ENCODE results near the gene LIPG. TPM values are rescaled to one million over a fixed set of nuclear protein-coding genes. Genes with fewer than 3 reads are reported as not detected.

The LIPG gene
- total and polyA plus RNA-seq, 9 of the 15 experiments (the other 6 are each of a cell fraction or from before 2014, with no cell fraction given), result 0.76 to 1.8 (median 1.3) TPM

DNA sequence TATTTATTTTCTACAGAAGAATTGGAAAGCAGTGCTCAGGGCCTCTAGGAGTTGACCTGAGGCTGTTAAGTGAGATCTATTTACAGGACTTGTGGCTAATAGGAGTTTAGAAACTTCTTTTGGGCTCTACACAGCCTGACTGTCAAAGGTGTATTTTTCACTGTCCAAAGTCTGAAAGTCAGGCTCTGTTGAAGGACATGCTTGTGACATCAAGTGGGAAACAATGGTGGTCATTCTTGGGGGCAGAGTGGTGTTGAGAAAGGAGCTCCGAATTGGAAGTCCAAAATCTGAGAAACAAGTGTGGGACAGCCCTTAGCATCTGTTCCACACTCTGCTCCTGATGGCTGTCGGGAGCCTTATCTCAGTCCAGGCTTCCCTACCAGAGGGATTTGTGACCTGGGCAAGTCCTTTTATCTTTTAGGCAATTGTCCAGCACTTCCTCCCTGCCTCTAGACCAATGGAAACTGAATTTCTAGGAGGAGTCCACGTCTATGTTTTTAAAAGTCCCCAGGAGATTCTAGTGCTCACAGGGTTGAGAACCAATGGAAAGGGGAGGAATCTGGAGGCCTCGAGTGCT, 76.4 kb downstream of the LIPG start:
- BruUV-seq (replicated peaks), result no TSS peak
- 0% methylated on average over 3 of the region's 4 CpGs for WGBS (ENCODE audit: insufficient coverage, low coverage, missing lambda C conversion rate)
- Histone ChIP-seq H2AFZ (ENCODE audit: low read depth, low read length) (no peak overlapping the region), H3K27ac (ENCODE audit: extremely low read depth, low read depth, low read length) (no peak overlapping the region), H3K9me1 (ENCODE audit: control insufficient read depth, insufficient read depth, low read length) (no peaks in the 10 kb centered on the region), H3K9ac (ENCODE audit: insufficient read depth in 1 of 2, low read depth in 2 of 2, low read length in 2 of 2) (no peak overlapping the region), H3K27me3 (ENCODE audit: control insufficient read depth in 2 of 2, insufficient read depth in 2 of 2, low read length in 2 of 2) (peaks cover 0 to 5% of the 10 kb centered on the region in 2 experiments; a peak in 2 of 5 replicates), H3K9me3 (replicated peaks; ENCODE audit: control insufficient read depth, insufficient read depth, low read depth, low read length) (no peaks in the 10 kb centered on the region), H4K20me1 (replicated peaks; ENCODE audit: control insufficient read depth, insufficient read depth, low read length) (no peaks in the 10 kb centered on the region), H3K36me3 (ENCODE audit: control insufficient read depth, insufficient read depth, low read length) (no peaks in the 10 kb centered on the region), H3K79me2 (ENCODE audit: control insufficient read depth, insufficient read depth, low read length) (no peaks in the 10 kb centered on the region), H3K4me1 (replicated peaks in 1 of 2; ENCODE audit: control insufficient read depth in 2 of 2, insufficient read depth in 2 of 2, low read length in 2 of 2) (no peaks in the 10 kb centered on the region), H3K4me2 (ENCODE audit: insufficient read depth, low read length) (no peak overlapping the region), H3K4me3 (no peak overlapping the region)
- no peak for ATAC-seq
- intact Hi-C loops (cut with micrococcal nuclease) (no loop called here), in situ Hi-C loops (cut with MboI) (no loop called here)
- ChIA-PET POLR2A (no interaction called here), CTCF (ENCODE audit: low intra/inter-chr PET ratio) (no interaction called here)
- no peak for DNase-seq (ENCODE audit: extremely low read depth in 1 of 4, low spot score in 3 of 4)
- FAIRE-seq, result no peak
- no peak for TF ChIP-seq TCF7 (IDR thresholded peaks at IDR 0.05; ENCODE audit: borderline replicate concordance)
- no peak for TF ChIP-seq LARP7 (IDR thresholded peaks at IDR 0.05)
- no peak for TF ChIP-seq PYGO2 (tag; IDR thresholded peaks at IDR 0.05)
- TF ChIP-seq MCM7 (IDR thresholded peaks at IDR 0.05), result no peak
- TF ChIP-seq ZNF224 (CRISPR knock-in tag; IDR thresholded peaks at IDR 0.05), result no peak
- TF ChIP-seq MTA3 (IDR thresholded peaks at IDR 0.05; ENCODE audit: borderline replicate concordance), result no peak
- no peak for TF ChIP-seq KDM4B (IDR thresholded peaks at IDR 0.05; ENCODE audit: borderline replicate concordance in 2 of 2, low read depth in 1 of 2)
- TF ChIP-seq CAMTA2 (CRISPR knock-in tag; conservative IDR thresholded peaks at IDR 0.05), result no peak
- TF ChIP-seq ZNF277 (CRISPR knock-in tag; IDR thresholded peaks at IDR 0.05; ENCODE audit: borderline replicate concordance), result no peak
- no peak for TF ChIP-seq MEIS2 (IDR thresholded peaks at IDR 0.05; ENCODE audit: partially characterized antibody)
- no peak for TF ChIP-seq RBM15 (IDR thresholded peaks at IDR 0.05; ENCODE audit: insufficient read depth, low read length)
- TF ChIP-seq BRCA1 (IDR thresholded peaks at IDR 0.05), result no peak
- TF ChIP-seq BRCA1 (CRISPR knock-in tag; IDR thresholded peaks at IDR 0.05), result no peak
- TF ChIP-seq PRMT5 (CRISPR knock-in tag; IDR thresholded peaks at IDR 0.05), result no peak
- no peak for TF ChIP-seq CHD4 (IDR thresholded peaks at IDR 0.05; ENCODE audit: insufficient read depth, insufficient replicate concordance, low read depth, low read length, poor library complexity, severe bottlenecking)
- TF ChIP-seq, protein P1, sequence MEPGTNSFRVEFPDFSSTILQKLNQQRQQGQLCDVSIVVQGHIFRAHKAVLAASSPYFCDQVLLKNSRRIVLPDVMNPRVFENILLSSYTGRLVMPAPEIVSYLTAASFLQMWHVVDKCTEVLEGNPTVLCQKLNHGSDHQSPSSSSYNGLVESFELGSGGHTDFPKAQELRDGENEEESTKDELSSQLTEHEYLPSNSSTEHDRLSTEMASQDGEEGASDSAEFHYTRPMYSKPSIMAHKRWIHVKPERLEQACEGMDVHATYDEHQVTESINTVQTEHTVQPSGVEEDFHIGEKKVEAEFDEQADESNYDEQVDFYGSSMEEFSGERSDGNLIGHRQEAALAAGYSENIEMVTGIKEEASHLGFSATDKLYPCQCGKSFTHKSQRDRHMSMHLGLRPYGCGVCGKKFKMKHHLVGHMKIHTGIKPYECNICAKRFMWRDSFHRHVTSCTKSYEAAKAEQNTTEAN (CRISPR knock-in tag; IDR thresholded peaks at IDR 0.05), result no peak
- no peak for TF ChIP-seq GATAD2B (IDR thresholded peaks at IDR 0.05; ENCODE audit: borderline replicate concordance)
- TF ChIP-seq GATAD2A (IDR thresholded peaks at IDR 0.05), result no peak
- TF ChIP-seq, protein P2, sequence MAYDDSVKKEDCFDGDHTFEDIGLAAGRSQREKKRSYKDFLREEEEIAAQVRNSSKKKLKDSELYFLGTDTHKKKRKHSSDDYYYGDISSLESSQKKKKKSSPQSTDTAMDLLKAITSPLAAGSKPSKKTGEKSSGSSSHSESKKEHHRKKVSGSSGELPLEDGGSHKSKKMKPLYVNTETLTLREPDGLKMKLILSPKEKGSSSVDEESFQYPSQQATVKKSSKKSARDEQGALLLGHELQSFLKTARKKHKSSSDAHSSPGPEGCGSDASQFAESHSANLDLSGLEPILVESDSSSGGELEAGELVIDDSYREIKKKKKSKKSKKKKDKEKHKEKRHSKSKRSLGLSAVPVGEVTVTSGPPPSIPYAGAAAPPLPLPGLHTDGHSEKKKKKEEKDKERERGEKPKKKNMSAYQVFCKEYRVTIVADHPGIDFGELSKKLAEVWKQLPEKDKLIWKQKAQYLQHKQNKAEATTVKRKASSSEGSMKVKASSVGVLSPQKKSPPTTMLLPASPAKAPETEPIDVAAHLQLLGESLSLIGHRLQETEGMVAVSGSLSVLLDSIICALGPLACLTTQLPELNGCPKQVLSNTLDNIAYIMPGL (CRISPR knock-in tag; IDR thresholded peaks at IDR 0.05), result no peak

Measured in K562 (cell line).